Effector CD8-positive, alpha-beta T cell (primary cell): Measurements from ENCODE around the gene MICAL3.
"Not testable (repeated sequence)": the region's sequence is repeated elsewhere in the genome, so short reads cannot be mapped to it uniquely, and the experiment has no call there.

Source experiments
- DNase-seq: peaks from one replicate; lab custom pipeline; 2025; lab: John Stamatoyannopoulos, UW

Gene MICAL3

DNA sequence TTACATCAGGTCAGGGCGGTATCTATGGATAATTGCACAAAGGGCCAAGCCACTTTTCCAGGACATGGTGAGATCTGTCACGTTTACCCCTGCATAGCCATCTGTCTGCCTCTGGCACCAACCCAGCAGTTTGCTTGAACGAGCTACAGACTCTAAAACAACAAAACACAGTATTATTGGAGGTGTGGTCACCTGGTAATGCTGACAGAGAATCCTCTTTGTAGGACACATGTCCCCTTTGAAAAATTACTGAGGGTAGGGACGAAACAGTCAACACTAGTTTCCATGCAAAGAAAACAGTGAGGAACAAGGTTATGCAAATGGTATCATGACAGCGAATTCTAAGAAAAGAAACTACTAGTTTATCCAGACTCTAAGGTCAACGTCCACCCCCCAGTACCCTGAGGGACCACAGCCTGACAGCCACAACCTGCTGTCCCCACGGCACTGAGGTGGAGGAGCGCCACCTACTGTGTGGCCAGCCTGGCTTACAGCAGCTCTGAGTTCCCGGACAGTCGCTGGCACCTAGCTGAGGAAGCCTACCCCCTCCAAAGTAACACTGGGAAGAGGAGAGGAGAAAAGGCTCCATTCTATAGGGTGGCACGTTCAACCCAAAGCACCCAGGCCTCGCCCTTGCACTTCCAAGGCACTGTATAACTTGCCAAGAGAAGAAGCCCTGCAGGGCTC is 132.7 kb downstream of the MICAL3 start:
- no peak for DNase-seq

DNA sequence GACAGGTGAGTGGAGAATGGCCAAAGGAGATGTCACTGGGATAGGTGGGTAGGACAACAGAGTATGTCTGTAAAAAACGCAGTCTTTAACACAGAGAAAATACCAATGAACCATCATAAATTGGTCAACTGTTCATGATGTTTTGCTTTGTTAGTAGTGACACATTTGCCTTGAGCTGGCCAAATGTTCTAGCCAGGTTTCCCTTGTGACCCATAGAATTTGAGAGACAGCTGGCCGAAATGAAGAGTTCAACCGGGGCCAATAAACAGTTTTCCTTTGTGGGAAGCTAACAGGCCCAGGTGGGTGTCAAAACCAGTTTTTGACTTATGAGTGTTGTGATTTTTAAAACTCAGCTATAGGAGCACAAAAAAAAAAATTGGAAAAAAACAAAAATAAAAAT is 133.5 kb downstream of the MICAL3 start:
- no peak for DNase-seq

- DNase-seq, result no peak
Measured at GRCh38 chr22:17890245-17890671, 134.1 kb downstream of the MICAL3 start.

DNA sequence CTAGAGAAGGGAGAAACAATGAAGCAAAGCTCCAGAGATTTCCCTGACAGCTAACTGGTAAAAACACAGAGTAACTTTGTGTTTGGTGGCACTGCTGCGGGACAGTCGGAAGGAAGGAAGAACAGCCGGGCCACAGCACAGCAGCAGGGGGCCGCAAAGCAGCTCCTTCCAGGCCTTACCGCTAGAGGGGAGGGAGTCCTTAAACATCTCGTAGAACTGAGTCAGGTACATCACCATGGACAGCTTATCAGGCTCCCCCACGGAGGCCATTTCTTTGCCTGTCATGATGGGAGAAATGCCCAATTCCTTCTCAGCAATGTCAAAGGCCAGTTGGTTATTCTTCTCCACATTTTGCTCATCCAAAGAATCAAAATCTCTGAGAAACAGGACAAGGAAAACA is 135.5 kb downstream of the MICAL3 start:
- DNase-seq, result no peak

DNA sequence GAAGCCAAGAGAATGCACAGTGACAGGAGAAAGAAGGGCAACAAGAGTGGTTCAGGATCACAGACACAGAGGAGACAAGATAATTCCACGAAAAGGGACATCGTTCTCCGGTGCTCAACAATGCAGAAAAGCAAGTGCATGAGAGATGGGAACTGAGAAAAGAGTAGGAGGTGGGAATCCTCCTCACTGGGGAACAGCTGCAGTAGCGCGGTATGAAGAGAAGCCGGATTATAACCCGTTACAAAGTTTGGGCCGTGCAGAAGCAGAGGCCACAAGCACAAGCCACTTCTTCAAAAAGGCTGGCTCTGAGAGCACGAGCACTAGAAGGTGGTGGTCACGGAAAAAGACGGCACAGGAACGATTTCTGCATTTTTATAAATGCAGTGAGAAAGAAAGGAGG is 135.9 kb downstream of the MICAL3 start:
- no peak for DNase-seq

- no peak for DNase-seq
Measured at GRCh38 chr22:17884893-17885292, 139.5 kb downstream of the MICAL3 start.

DNA sequence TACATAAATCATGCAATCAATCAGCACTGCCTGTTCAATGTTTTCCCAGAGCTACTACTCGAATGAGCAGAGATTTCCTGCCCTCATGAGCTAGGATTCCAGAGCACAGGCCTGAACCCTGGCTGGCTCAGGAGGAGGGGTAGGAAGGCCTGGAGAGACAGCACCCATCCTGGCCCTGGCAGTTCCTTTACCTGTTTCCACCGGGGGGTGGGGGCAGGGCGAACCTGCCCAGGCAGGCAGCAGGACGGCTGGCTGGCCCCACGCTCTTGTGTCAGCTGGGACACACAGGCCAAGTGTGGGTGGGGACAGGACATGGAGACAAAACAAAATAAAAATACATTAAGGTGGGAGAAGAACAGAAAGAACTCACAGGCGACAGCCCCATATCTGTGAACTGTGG is 140.3 kb downstream of the MICAL3 start:
- DNase-seq, result no peak

- DNase-seq, result no peak
Measured at GRCh38 chr22:17883356-17883755, 141.0 kb downstream of the MICAL3 start.

DNA sequence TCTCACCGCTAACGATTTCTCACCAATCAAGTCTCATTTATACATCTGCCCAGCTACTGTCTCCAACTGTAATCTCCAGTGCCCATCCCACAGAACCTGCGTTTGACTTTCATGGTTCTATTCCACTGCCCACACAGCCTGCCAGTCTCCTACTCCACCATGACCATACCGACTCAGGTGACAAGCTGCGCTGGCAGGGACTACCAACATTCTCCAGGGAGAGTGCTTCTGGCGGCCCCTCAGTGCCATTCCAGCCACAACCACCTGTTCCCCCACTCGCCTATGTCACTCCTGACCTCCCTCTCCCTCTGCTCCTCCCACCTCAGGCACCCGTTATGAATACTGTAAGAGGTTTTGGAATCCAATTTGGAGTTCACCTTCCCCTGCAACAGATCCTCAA is 141.6 kb downstream of the MICAL3 start:
- DNase-seq, result no peak

DNA sequence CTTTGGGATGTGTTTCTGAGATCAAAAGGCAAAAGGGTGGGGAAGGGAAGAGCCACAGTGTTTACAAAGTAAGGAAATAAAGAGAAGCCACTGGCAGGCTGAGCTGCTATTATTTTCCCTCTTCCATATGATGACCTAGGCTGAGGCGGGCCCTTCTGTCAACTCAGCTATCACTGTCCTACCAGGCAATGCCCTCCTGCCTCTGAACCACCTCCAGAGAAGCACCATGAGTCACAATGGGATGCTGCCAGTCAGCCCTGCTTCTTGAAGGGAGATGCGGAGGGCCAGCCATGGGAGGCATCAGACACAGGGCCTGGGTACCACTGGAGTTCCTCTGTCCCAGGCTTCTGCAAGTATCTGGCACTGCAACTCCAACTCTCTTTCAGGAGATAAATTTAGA is 142.2 kb downstream of the MICAL3 start:
- DNase-seq, result no peak

DNA sequence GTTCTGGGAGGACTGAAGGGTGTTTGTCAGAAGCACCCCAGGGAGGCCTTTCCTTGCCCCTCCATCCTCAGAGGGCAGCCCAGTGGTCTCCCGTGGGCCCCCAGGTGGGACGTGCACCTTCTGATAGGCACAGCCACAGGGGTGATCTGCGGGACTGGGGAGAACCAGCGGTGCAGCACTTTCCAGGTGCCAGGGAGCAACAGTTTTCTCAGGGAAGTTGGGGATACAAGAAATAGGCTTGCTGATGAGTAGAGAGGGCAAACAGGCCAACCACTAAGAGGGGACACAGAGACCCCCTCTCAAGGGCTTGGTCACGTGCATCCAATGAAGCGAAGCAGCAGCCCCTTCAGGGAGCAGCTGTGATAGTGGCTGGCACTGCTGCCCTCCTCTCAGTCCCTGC is 143.0 kb downstream of the MICAL3 start:
- no peak for DNase-seq

- no peak for DNase-seq
Measured at GRCh38 chr22:17880468-17880867, 143.9 kb downstream of the MICAL3 start.

DNA sequence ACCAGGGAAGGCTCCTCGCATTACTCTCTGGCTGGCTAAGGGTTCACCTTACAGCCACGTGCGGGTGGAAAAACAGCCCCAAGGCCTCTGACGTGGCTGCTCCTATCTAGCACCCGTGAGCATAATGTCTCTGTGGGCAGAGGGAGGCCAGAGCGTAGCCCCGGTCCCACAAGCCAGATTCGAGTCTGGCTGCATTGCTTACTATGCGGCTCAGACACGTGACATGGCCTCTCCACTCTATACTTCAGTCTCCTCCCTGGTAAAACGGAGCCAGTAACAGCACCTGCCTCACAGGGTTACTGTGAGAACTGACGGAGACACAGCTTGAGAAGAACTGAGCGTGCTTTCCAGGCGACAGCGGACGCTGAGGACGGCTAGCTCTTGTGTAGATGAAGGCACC is 144.3 kb downstream of the MICAL3 start:
- no peak for DNase-seq

DNA sequence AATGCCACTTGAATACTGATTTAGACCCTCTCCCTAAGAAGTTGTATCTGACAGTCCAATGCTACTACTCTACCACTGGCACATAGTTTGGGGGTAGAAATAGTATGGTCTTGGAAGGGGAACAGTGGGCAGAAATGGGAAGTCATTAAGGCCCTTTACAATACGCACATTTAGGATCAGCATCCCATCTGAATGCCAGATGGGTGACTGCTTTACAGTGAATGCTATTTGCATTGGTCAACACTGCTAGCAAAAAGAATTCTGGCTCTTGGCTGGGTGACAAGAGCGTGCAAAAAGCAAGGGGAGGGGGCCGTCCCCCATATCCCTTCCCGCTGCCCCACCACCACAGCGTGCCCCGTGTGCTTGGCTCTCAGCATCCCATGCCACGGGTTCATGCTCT is 145.4 kb downstream of the MICAL3 start:
- DNase-seq, result no peak

DNA sequence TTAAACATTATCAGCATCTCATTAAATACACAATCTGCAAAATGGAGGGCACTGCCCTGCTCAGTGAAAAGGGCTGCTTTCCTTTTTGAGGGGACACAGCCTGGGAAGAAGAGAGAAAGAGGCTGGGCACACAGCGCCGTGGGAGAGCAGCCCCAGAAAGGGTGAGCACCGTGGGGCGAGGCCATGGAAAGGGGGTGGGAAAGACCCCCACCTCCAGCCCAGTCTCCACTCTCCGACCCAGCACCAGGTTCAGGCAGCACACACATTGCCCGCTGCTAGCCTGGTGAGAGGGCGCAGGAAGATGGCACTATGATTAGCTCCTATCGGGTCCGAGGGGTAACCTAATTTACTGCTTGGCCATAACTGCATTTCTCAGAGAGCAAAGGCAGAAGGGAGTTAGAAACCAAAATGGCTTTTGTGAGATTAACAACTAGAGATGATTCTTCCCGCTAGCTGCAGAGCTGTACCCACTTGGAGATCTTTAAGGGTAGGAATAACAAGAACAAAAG is 146.1 kb downstream of the MICAL3 start:
- DNase-seq, result no peak

- not testable (repeated sequence) for DNase-seq
Measured at GRCh38 chr22:17876878-17877855, 147.2 kb downstream of the MICAL3 start.

DNA sequence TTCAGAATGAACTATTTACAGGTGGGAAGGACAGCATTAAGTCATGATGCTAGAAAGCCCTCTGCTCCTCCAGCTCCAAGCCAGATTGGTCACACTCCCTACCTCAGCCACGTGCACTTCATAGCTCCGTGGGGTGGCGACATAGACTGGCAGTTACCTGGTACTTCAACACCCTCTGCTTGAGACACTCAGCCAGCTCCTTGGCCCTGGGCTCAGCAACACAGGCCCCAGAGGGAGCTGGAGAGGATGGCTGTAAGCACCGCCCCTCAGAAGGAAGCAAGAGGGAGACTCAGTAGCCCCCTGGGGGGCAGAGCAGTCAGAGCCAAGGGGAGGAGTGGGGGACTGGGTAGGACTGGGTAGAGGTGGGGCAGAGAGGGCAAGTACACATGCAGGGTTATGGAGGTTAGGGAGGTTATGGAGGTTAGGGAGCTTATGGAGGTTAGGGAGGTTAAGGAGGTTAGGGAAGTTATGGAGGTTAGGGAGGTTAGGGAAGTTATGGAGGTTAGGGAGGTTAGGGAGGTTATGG is 148.0 kb downstream of the MICAL3 start:
- DNase-seq, result no peak

- no peak for DNase-seq
Measured at GRCh38 chr22:17875631-17876030, 148.7 kb downstream of the MICAL3 start.

DNA sequence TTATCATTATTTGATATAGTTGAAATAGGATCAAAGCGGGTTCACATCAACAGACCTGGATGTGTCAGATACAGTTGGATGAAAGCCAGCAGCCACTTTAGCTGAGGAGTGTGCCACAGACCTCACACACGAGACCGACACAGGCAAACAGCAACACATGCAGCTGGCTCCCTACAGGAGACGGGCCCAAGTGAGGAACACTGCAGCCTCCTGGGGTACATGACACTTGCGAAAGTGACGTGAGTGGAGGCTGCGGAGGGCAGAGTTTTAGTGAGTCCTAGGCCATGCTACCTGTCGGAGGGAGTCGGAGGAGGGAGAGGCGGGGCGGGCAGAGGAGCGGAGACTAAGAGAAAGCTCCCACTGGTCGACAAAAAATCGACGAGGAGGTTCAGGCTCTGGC is 149.2 kb downstream of the MICAL3 start:
- DNase-seq, result no peak

DNA sequence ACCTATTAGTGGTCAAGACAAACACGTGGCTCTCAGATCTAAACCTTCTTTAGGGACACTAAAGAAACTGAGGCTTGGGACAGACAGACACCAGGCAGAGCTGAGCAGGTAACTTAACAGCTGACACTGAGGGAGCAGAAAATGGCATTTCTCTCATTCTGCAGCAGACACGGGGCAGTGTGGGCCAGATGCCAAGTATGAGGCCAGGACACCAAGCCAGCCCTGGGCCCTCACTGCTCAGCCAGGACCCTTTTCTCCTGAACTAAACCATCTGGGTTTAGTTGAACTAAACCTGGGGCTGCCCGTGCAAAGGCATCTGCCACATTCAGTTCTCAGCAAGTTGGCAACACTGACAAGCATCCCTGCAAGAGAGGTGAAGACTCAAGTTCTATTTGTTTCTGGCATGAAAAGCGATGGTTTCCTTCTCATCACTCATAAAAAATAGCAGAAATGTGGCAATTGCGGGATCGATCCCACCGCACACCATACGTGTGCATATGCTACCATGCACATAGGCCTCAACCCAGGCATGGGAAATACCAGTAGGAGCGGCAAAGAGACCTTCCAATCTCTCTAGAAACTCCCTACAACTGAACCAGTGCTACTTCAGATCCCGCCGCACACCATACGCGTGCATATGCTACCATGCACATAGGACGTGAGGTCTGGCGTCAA is 150.0 kb downstream of the MICAL3 start:
- no peak for DNase-seq

DNA sequence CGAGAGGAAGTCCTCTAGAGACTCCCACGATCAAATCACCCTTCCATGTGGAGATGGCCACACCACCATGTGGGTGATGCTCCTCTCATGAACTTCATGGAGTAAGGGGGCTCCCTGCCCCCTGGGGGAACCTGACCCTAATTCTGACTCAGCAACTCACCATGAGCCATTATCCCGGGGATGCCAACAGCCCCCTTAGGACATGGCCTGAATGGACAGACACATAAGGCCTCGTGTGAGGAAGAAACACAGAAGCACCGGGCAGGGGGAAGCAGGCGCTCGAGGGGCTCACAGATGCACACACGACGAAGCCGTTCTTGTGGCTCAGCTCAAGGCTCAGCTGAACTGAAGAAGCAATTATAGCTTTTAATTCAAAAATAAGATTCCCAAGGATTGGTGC is 150.6 kb downstream of the MICAL3 start:
- no peak for DNase-seq

GRCh38 chr22:17873116-17873515 is 151.2 kb downstream of the MICAL3 start:
- no peak for DNase-seq
